ENCODE measurements around the gene FAM110D.

Gene FAM110D

GRCh38 chr1:26164861-26165842 is 6.3 kb downstream of the FAM110D start:
- POLR2A ChIA-PET, result no interaction called here
- DNase-seq (ENCODE audit: extremely low spot score), result no peak
- CTCF ChIA-PET, result interaction anchor here (0.6 to 1.0 kb wide), 3 partner anchors 147 to 252 kb away, joined by 3 to 4 read pairs (median 3); no protein-coding TSS in a partner anchor
- TF ChIP-seq L3MBTL2 (conservative IDR thresholded peaks at IDR 0.05), result no peak
- TF ChIP-seq CTBP1 (IDR thresholded peaks at IDR 0.05; ENCODE audit: borderline replicate concordance), result no peak
- TF ChIP-seq ELF4 (IDR thresholded peaks at IDR 0.05), result no peak
- TF ChIP-seq FOXK2 (IDR thresholded peaks at IDR 0.05), result no peak
- TF ChIP-seq LEF1 (IDR thresholded peaks at IDR 0.05; ENCODE audit: borderline replicate concordance), result no peak
- no peak for TF ChIP-seq SP1 (IDR thresholded peaks at IDR 0.05)
- TF ChIP-seq FOXA1 (IDR thresholded peaks at IDR 0.05), result no peak
- no peak for TF ChIP-seq HDGF (IDR thresholded peaks at IDR 0.05; ENCODE audit: borderline replicate concordance)
- TF ChIP-seq ZNF384 (IDR thresholded peaks at IDR 0.05), result no peak
- TF ChIP-seq SUZ12 (IDR thresholded peaks at IDR 0.05), result no peak
- no peak for TF ChIP-seq PKNOX1 (IDR thresholded peaks at IDR 0.05)
- no peak for TF ChIP-seq ARNT (IDR thresholded peaks at IDR 0.05)
- TF ChIP-seq NFRKB (IDR thresholded peaks at IDR 0.05), result no peak
- no peak for TF ChIP-seq FOXM1 (IDR thresholded peaks at IDR 0.05; ENCODE audit: borderline replicate concordance)
- TF ChIP-seq TARDBP (IDR thresholded peaks at IDR 0.05), result no peak
- TF ChIP-seq BHLHE40 (IDR thresholded peaks at IDR 0.05; ENCODE audit: borderline replicate concordance), result no peak

- CTCF ChIA-PET, result no interaction called here
- POLR2A ChIA-PET, result no interaction called here
- TF ChIP-seq FOXK2 (IDR thresholded peaks at IDR 0.05) (no peak), ARNT (IDR thresholded peaks at IDR 0.05) (no peak), NFRKB (IDR thresholded peaks at IDR 0.05) (no peak), ZNF384 (IDR thresholded peaks at IDR 0.05) (no peak), SP1 (IDR thresholded peaks at IDR 0.05) (no peak), ELF4 (IDR thresholded peaks at IDR 0.05) (no peak), FOXM1 (IDR thresholded peaks at IDR 0.05; ENCODE audit: borderline replicate concordance) (no peak), TARDBP (IDR thresholded peaks at IDR 0.05) (no peak), CTBP1 (IDR thresholded peaks at IDR 0.05; ENCODE audit: borderline replicate concordance) (no peak), PKNOX1 (IDR thresholded peaks at IDR 0.05) (no peak), FOXA1 (IDR thresholded peaks at IDR 0.05) (no peak)
- DNase-seq (ENCODE audit: extremely low spot score), result no peak
Observed at GRCh38 chr1:26166719-26167281, 7.9 kb downstream of the FAM110D start.

GRCh38 chr1:26168410-26169197 is 9.7 kb downstream of the FAM110D start, which contains the start of gene C1orf232:
TSS of gene C1orf232 (minus strand) at chr1:26168963. CDS start at chr1:26168499, 464 bp downstream.
- CTCF ChIA-PET, result interaction anchor here (0.9 to 2.2 kb wide), 5 partner anchors 10 to 134 kb away, joined by 3 to 8 read pairs (median 4); partner anchors contain the start of gene CEP85
- no peak for TF ChIP-seq HDGF (IDR thresholded peaks at IDR 0.05; ENCODE audit: borderline replicate concordance)
- POLR2A ChIA-PET, result interaction anchor here (1.8 kb wide), 1 partner anchor 11 kb away, joined by 15 read pairs; no protein-coding TSS in a partner anchor
- no peak for DNase-seq (ENCODE audit: extremely low spot score)

GRCh38 chr1:26169198-26169554 is 10.3 kb downstream of the FAM110D start:
- TF ChIP-seq CTBP1 (IDR thresholded peaks at IDR 0.05; ENCODE audit: borderline replicate concordance), result no peak
- no peak for TF ChIP-seq ARNT (IDR thresholded peaks at IDR 0.05)
- no peak for TF ChIP-seq PKNOX1 (IDR thresholded peaks at IDR 0.05)
- TF ChIP-seq FOXM1 (IDR thresholded peaks at IDR 0.05; ENCODE audit: borderline replicate concordance), result no peak
- TF ChIP-seq TARDBP (IDR thresholded peaks at IDR 0.05), result no peak
- TF ChIP-seq NFRKB (IDR thresholded peaks at IDR 0.05), result no peak
- TF ChIP-seq L3MBTL2 (conservative IDR thresholded peaks at IDR 0.05), result no peak
- no peak for TF ChIP-seq ZNF384 (IDR thresholded peaks at IDR 0.05)
- TF ChIP-seq FOXK2 (IDR thresholded peaks at IDR 0.05), result no peak
- TF ChIP-seq ELF4 (IDR thresholded peaks at IDR 0.05), result no peak
- no peak for TF ChIP-seq FOXA1 (IDR thresholded peaks at IDR 0.05)
- TF ChIP-seq SUZ12 (IDR thresholded peaks at IDR 0.05), result no peak
- TF ChIP-seq HDGF (IDR thresholded peaks at IDR 0.05; ENCODE audit: borderline replicate concordance), result no peak
- TF ChIP-seq SP1 (IDR thresholded peaks at IDR 0.05), result no peak
- TF ChIP-seq LEF1 (IDR thresholded peaks at IDR 0.05; ENCODE audit: borderline replicate concordance), result no peak
- TF ChIP-seq BHLHE40 (IDR thresholded peaks at IDR 0.05; ENCODE audit: borderline replicate concordance), result no peak
- POLR2A ChIA-PET, result interaction anchor here (0.9 to 2.0 kb wide), 10 partner anchors 10 to 125 kb away, joined by 3 to 19 read pairs (median 5); partner anchors contain the start of genes CATSPER4, CEP85 and FAM110D
- no peak for DNase-seq (ENCODE audit: extremely low spot score)
- CTCF ChIA-PET, result interaction anchor here (0.6 to 2.2 kb wide), 13 partner anchors 9 to 230 kb away, joined by 3 to 8 read pairs (median 3); partner anchors contain the start of gene CEP85
